D341Med (cell line): Measurements from ENCODE around the gene ZBTB46.

Experiments used
- DNase-seq: peaks from one replicate; pipeline ENCODE4 v3.0.0; 2012; ENCODE audit warnings: low spot score

ZBTB46 gene

DNA sequence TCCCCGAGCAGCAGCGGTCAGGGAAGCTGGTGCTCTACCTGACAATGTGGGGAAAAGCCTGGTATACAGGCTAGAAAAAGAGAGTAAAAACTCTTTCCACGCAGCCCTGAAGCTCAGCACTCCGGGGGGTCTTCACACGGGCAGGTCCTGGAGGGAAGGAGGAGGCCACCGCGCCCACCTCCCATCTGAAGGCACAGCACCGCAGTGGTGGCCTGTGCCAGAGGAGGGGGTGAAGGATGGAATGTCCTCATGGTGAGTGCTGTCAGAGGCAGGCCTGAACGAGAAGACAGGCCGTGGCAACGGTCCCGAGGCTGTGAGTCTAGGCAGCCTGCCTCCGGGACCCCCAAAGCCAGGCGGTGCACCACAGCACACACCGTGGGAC is 85.6 kb downstream of the ZBTB46 start:
- DNase-seq = peak; percentile 36

DNA sequence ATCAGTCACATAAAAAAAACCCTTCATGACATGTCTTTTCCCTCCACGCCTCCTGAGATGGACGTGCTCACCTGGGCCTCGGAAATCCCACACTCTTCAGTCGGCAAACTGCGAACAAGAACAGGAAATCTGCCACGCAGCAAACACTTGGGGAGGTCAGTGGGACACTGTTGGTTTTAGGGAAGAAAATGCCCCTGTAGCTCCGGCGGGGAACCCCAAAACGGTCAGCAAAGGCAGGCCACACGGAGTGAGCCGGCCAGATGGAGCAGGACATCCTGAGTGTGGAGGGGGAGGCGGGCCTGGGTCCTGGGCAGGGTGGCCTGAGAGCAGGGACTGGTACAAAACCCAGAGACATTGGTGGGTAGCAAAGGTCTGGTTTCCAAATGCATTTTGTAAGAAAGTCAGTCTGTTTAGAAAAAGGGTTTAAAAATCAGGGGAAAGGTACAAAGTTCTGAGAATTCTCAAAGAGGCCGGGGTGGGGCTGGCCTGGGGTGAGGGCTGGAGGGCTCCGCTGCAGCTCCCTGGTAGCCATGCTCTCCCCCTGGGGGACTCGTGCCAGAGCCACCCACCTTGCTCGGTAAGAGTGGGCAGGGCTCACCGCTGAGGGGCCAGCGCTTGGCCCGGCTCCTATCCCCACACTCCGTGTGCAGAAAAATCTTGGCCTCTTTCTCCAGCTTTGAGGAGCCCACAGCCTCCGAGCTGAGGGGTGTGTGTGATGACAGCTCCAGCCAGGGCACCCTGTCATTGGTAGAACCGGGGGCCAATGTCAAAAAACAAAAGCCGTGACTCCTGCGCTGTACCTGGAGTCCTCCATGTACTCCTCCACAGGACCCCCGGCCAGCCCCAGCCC is 86.3 kb downstream of the ZBTB46 start:
- peak; percentile 30 for DNase-seq

DNA sequence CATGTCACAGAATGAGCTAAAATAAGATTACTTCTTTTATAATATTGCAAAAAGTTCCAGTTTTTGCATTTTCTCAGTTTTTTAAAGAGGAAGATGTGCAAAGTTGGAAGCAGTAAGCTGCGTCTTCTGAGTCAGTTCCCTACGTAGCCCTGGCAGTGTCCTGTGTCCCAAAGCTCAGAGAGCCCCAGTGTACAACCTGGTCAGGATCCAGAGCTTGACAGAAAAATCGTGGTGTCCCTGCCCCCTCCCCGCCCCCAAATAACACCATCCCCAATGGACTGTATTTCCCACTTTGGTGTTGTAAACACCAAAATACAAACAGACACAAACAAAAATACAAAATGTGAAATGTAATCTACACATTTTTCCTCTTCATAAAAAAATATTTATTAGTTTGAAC is 86.9 kb downstream of the ZBTB46 start:
- no peak for DNase-seq

DNA sequence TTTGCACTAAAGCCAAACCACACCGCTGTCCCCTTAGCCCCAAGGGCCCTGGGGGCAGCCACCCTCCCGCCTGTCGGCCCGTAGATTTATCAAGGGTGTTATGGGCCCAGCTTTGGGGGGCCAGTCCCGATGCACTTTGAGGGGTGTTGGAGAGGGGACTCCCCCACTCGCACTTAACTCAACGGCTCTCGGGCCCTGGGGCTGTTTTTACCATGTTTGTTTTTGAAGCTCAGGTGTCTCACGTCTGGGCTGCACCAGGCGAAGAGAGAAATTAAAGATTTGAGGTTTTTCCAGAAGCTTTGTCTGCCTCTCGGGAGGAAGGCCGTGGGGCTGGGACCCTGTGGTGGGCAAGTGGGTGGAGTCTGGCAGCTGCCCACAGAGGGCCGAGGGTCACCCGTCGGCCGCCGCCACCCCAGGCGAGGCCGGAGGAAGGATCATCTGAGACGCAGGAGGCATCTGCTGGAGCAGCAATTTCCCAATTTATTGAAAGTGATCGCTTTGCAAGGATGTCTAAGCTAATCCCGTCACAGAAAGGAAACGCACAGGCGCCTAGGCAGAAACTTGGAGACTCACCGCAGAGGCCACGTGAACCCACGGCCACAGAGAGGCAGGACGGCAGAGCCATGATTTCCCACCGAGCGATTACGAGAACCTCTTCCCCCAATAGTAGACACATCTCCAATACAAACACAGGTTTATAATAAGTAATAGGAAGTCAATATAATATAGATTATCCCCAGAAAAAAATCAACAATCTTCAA is 87.7 kb downstream of the ZBTB46 start:
- peak; percentile 15 for DNase-seq

DNA sequence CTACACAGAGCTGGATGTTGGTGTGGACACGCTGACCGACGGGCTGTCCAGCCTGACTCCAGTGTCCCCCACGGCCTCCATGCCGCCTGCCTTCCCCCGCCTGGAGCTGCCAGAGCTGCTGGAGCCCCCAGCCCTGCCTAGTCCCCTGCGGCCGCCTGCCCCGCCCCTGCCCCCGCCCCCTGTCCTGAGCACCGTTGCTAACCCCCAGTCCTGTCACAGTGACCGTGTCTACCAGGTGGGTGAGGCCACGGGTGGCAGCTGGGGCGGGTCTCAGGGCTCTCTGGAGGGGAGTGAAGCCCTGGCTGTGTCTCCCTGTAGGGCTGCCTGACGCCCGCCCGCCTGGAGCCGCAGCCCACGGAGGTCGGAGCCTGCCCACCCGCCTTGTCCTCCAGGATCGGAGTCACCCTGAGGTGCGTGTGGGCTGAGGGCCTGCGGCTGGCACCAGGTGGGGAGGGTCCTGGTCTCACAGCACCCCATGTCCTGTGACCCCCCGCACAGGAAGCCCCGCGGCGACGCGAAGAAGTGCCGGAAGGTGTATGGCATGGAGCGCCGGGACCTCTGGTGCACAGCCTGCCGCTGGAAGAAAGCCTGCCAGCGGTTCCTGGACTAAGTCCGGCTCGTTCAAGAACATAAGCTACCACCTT is 88.6 kb downstream of the ZBTB46 start:
- peak; percentile 30 for DNase-seq

DNA sequence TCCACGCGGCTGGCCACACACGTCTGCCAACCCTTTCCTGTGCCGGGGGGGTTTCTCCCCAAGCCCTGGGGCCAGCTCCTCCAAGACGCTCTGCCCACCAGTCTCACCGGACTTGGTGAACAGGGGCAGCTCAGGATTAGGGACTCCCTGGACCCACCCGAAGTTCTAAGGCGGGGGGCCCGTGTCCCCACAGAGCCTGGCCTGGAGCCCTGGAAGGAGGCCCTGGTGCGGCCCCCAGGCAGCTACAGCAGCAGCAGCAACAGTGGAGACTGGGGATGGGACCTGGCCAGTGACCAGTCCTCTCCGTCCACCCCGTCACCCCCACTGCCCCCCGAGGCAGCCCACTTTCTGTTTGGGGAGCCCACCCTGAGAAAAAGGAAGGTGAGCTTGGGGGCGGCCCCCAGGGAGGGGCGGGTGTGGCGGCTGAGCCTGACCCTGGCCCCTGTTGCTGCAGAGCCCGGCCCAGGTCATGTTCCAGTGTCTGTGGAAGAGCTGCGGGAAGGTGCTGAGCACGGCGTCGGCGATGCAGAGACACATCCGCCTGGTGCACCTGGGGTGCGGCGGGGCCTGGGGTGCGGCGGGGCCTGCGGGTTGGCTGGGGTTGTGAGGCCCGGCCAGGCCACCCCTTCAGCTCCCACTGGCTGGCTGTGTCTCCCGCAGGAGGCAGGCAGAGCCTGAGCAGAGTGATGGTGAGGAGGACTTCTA is 89.2 kb downstream of the ZBTB46 start:
- DNase-seq = peak; percentile 25

DNA sequence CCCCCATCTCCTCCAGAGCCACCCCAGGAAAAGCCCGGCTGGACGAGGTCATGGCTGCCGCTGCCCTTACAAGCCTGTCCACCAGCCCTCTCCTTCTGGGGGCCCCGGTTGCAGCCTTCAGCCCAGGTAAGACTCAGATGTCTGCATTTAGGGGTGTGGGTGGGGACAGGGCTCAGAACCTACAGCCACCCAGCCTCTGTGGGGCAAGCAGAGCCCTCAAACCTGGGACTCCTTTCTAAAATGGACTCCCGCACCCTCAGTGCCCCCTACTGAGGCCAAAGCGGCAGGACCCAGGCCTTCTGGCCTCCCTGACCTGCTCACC is 89.7 kb downstream of the ZBTB46 start:
- DNase-seq = no peak

DNA sequence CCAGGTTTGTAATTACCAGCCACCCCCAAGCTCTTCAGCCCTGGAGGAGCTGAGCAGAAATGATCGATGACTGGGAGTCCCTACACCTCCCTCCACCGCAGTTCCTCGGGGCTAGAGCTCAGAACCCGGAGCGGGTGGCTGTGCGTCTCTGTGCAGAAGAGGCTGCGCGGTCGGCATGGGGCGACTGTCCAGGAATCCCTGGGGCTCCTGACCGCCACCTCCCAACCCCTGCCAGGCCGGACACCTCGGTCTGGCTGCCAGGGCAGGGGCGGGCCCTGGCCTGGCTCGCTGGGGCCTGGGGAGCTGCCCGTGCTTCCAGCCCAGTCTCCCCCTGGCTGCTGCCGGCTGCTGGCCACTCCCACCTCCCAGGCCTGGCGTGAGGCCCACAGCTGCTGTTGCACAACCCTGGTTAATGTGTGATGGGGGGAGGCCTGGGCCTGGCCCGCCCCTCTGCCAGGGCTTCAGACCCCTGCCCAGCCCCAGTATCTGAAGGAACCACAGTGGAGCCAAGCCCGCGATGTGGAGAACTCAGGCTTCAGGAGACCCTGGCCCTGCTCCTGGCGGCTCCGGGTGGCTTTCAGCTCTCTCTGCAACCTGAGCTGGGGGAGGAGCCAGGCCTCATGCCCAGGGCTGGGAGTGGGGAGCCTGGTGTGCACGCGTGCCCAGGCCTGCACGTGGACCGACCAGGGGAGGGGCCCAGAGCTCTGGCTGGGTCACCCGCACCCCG is 90.3 kb downstream of the ZBTB46 start:
- peak; percentile 86 for DNase-seq

DNA sequence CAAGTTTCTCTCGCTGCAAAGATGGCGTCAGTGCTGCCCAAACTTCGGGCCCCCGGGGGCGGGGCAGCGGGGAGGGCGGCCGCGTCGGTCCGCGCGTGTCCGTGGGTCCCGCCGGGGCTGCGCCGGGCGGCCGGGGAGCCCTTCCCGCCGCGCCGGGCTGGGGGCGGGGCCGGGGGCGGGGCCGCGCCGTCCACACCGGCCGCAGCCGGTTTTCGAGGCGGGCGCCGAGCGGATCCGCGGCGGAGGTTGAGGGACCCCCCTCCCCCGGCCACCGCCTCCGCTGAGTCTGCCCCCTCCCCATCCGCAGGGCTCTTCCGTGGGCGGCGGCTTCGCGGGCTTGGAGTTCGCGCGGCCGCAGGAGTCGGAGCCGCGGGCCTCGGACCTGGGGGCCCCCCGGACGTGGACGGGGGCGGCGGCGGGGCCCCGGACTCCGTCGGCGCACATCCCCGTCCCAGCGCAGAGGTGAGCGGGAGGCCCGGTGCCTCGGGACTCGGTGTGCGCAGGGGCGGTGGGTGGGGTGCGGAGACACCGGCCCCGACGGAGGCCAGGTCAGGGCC is 90.9 kb downstream of the ZBTB46 start:
- peak; percentile 87 for DNase-seq

DNA sequence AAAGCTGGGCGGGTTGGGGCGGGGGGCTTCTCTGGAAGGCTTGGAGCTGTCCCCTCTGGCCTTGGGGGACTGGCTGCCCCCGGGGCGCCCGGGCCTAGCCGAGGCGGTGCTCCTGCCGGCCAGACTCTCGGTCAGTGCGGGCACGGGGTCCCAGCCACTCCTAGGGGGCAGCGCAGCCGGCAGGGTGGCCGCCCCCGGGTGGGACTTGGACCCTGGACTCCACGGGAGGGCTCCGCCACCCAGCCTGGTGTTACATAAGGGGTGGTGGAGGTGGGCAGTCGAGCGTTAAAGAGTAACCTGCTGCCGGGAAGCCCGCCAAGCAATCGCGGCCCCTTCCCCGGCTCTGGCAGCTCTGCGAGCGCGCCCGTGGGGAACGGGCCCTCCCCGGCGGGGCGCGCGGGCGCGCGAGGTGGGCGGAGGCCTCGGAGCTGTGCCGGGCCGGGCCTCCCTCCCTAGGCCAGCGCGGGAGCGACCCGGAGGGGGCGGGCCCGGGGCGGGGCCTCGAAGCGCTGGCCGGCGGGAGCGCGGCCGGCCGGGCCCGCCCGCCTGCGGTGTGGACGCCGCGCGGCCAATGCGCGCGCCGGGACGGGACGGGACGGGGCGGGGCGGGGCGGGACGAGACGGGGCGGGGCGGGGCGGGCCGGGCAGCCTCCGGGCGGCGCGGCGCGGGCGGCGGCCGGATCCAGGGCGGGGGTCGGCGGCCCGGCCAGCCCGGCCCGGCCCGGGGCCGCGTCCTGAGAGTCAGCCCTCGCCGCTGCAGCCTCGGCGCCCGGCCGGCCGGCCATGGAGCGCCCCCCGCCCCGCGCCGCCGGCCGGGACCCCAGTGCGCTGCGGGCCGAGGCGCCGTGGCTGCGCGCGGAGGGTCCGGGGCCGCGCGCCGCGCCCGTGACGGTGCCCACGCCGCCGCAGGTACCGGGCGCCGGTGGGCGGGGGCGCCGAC is 91.7 kb downstream of the ZBTB46 start, which contains the start of gene SLC2A4RG:
Gene SLC2A4RG (plus strand): TSS at position 647 of the 940 bp plus-strand sequence. CDS start 137 bp downstream, at position 784.
- peak; percentile 99 for DNase-seq

DNA sequence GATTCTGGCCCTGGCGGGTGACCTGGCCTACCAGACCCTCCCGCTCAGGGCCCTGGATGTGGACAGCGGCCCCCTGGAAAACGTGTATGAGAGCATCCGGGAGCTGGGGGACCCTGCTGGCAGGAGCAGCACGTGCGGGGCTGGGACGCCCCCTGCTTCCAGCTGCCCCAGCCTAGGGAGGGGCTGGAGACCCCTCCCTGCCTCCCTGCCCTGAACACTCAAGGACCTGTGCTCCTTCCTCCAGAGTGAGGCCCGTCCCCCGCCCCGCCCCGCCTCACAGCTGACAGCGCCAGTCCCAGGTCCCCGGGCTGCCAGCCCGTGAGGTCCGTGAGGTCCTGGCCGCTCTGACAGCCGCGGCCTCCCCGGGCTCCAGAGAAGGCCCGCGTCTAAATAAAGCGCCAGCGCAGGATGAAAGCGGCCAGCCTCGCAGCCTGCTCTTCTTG is 92.4 kb downstream of the ZBTB46 start:
- DNase-seq = no peak

DNA sequence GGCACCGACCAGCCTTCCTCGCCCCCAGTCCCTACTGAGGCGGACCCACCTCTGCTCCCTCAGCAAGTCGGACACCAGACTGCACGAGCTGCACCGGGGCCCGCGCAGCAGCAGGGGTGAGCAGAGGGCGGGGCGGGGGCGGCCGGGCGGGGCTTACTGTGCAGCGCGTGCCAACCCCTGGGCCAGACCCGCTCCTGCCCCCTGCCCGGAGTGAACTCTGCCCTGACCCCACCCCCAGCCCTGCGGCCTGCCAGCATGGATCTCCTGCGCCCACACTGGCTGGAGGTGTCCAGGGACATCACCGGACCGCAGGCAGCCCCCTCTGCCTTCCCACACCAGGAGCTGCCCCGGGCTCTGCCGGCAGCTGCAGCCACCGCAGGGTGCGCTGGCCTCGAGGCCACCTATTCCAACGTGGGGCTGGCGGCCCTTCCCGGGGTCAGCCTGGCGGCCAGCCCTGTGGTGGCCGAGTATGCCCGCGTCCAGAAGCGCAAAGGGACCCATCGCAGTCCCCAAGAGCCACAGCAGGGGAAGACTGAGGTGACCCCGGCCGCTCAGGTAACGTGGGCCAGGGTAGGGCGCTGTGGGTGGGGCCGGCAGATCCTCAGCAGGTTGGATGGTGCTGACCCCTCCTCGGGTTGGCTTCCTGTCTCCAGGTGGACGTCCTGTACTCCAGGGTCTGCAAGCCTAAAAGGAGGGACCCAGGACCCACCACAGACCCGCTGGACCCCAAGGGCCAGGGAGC is 92.9 kb downstream of the ZBTB46 start:
- DNase-seq = peak; percentile 42

DNA sequence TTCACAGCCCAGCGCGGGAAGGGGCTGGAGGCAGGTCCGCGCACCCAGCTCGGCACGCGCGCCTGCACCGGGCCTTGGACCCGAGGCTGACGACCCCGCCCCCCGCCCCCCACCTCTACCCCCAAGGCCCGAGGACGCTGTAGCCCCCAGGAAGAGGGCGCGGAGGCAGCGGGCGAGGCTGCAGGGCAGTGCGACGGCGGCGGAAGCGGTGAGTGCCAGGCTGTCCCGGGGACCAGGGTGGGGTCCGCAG is 93.4 kb downstream of the ZBTB46 start:
- peak; percentile 44 for DNase-seq

DNA sequence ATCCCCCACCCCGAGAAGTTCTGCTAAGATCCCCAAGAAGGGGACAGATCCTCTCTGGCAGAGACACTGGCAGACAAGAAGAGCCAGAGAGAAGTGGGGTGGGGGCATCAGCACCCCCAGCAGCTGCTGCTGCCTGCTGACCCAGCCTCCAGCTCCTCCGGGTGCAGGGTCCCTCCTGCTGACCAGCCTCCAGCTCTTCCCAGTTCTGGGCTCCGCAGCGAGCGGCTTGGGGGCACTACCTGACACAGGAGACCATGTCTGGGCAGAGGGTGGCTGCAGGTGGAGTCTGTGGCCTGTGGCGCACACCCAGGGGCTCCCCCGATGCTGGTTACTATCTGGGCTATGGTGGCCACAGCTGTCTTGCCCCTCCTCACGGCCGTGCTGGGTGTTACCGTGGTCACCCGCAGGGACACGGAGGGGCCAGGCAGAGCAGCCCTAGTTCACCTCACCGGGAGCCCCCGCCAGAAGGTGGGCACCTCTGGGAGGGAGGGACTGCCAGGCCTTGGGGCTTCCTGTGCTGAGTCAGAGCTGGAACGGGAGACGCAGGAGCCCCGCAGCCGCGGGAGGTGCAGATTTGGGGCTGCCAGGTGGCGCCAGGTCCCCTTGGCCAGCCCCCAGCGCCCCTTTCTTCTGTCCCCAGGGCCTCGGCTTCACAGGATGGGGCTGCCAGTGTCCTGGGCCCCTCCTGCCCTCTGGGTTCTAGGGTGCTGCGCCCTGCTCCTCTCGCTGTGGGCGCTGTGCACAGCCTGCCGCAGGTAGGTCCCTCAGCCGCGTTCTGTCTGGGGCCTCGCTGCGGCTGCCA is 94.0 kb downstream of the ZBTB46 start:
- DNase-seq = peak; percentile 25

DNA sequence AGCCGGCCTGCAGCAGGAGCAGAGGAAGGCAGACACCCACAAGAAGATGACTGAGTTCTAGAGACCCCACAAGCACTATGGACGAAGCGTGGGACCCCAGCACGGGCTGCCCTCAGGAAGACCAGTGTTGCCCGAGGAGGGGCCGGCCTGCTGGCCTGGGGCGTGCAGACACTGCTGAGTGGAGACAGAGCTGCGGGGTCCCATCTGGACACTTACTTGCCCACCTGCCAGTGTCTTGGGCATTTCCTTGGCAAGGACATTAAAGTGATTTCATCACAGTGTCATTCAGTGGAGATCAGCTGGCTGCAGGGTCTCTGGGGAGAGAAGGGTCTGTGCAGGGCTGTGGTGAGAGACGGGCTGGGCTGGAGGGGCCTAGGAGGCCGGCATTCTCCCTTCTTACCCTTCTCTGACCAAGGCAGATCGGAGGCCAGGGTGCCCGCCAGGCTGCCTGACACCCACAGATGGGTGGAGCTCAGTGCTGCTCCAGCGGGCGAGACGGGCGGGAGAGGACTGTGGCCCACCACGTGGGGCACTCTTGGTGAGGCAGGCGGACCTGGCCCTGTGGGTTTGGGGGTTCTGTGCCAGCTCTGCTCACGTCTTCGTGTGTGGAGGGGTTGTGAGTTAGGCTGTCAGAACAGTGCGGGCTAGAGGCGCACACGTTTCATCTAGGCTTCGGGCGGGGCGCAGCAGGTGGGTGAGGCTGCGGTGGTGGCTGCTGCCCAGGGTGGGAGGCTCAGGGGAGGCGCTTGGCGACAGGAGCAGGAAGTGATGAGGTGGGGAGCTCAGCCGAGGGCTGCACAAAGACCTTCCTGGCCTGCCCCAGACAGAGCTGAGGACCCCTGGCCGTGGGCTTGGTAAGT is 95.0 kb downstream of the ZBTB46 start, which contains the start of gene LIME1:
Gene LIME1 (plus strand): TSS at position 806 of the 860 bp plus-strand sequence. CDS start 886 bp downstream, outside the sequence.
- DNase-seq = peak; percentile 38

DNA sequence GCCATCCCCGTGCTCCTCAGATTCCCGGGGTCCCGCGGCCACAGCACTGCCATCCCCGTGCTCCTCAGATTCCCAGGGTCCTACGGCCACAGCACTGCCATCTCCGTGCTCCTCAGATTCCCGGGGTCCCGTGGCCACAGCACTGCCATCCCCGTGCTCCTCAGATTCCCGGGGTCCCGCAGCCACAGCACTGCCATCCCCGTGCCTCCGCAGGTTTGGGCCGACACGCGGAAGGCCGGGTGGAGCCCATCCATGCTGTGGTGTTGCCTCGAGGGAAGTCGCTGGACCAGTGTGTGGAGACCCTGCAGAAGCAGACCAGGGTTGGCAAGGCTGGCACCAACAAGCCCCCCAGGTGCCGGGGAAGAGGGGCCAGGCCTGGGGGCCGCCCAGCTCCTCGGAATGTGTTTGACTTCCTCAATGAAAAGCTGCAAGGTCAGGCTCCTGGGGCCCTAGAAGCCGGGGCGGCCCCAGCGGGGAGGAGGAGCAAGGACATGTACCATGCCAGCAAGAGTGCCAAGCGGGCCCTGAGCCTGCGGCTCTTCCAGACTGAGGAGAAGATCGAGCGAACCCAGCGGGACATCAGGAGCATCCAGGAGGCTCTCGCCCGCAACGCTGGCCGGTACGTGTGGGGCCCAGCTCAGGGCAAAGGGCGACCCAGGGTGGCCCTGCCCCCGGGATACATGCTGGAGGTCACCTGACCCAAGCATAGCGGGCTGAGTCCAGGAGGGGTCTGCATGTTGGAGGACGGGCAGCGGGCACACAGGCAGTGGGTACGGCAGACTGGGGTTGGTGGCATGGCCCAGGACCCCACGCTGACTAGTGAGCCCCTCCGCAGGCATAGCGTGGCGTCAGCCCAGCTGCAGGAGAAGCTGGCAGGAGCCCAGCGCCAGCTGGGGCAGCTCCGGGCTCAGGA is 95.9 kb downstream of the ZBTB46 start:
- peak; percentile 37 for DNase-seq
